Neuronal stem cell (in vitro differentiated cells): Measurements from ENCODE around the gene TMEM244.
A peak's percentile ranks its signal among the peaks of the same experiment; 100 is the strongest.
"Not testable (repeated sequence)": the region's sequence is repeated elsewhere in the genome, so short reads cannot be mapped to it uniquely, and the experiment has no call there.

ENCODE experiments used
- DNase-seq: peaks from one replicate; pipeline ENCODE4 v3.0.0-alpha.2; 2013; ENCODE audit warnings: low spot score
- H2AFZ ChIP-seq: one replicate; pipeline ENCODE4 v1.6.1; 2013; ENCODE audit warnings: mild to moderate bottlenecking, low read length, inconsistent platforms
- H2AK5ac ChIP-seq: 2 replicates; pipeline ENCODE4 v1.6.1; 2013; ENCODE audit warnings: low read depth, mild to moderate bottlenecking, inconsistent platforms, low read length, moderate library complexity, mixed read lengths
- H2BK120ac ChIP-seq: 2 replicates; pipeline ENCODE4 v1.6.1; 2013; ENCODE audit warnings: low read depth, mild to moderate bottlenecking, inconsistent platforms, low read length, moderate library complexity, mixed read lengths
- H2BK12ac ChIP-seq: one replicate; pipeline ENCODE4 v1.6.1; 2013; ENCODE audit warnings: low read length, inconsistent platforms
- H2BK15ac ChIP-seq: 2 replicates; pipeline ENCODE4 v1.6.1; 2013; ENCODE audit warnings: mild to moderate bottlenecking, low read length, inconsistent platforms, mixed read lengths
- H2BK5ac ChIP-seq: one replicate; pipeline ENCODE4 v1.6.1; 2013; ENCODE audit warnings: inconsistent platforms, mild to moderate bottlenecking, low read length, moderate library complexity
- H3K14ac ChIP-seq: one replicate; pipeline ENCODE4 v1.6.1; 2013; ENCODE audit warnings: low read length, inconsistent platforms
- H3K18ac ChIP-seq: 2 replicates; pipeline ENCODE4 v1.6.1; 2013; ENCODE audit warnings: low read length, inconsistent platforms
- H3K23ac ChIP-seq: 2 replicates; pipeline ENCODE4 v1.6.1; 2013; ENCODE audit warnings: low read depth, mild to moderate bottlenecking, mixed read lengths, low read length, inconsistent platforms; ENCODE audit not compliant: poor library complexity
- H3K27ac ChIP-seq: replicated peaks from 3 replicates; pipeline ENCODE4 v1.5.1; 2013; ENCODE audit warnings: low read length, inconsistent platforms
- H3K27me3 ChIP-seq, 3 experiments: 2 replicates each; pipeline ENCODE4 v1.6.1; 2013; ENCODE audit warnings: low read length in 3 of 3, mild to moderate bottlenecking in 2 of 3, inconsistent platforms in 1 of 3, low read depth in 1 of 3, mixed read lengths in 1 of 3, moderate library complexity in 1 of 3; ENCODE audit not compliant: control insufficient read depth in 3 of 3, insufficient read depth in 3 of 3
- H3K36me3 ChIP-seq, 2 donors: replicated peaks in 1 of 2; 2 replicates each; pipeline ENCODE4 v1.6.1; 2013; ENCODE audit warnings: low read length in 2 of 2; ENCODE audit not compliant: control insufficient read depth in 2 of 2, insufficient read depth in 2 of 2
- H3K4ac ChIP-seq: 2 replicates; pipeline ENCODE4 v1.6.1; 2013; ENCODE audit warnings: inconsistent platforms, mild to moderate bottlenecking, low read length, moderate library complexity
- H3K4me1 ChIP-seq, 2 donors: 1 replicate in 1 of 2; 2 replicates in 1 of 2; pipeline ENCODE4 v1.6.1; 2013; ENCODE audit warnings: low read length in 2 of 2, low read depth in 1 of 2; ENCODE audit not compliant: control insufficient read depth in 2 of 2, insufficient read depth in 1 of 2
- H3K4me2 ChIP-seq: one replicate; pipeline ENCODE4 v1.6.1; 2013; ENCODE audit warnings: mild to moderate bottlenecking, low read length, inconsistent platforms; ENCODE audit not compliant: insufficient read depth, poor library complexity, severe bottlenecking
- H3K4me3 ChIP-seq, 2 donors: 2 replicates each; pipeline ENCODE4 v1.5.1; 2013; ENCODE audit warnings: low read length in 2 of 2, mild to moderate bottlenecking in 2 of 2, inconsistent platforms in 1 of 2, moderate library complexity in 1 of 2
- H3K79me1 ChIP-seq: one replicate; pipeline ENCODE4 v1.6.1; 2013; ENCODE audit warnings: low read depth, mild to moderate bottlenecking, inconsistent platforms, low read length, moderate library complexity
- H3K9ac ChIP-seq: one replicate; pipeline ENCODE4 v1.6.1; 2013; ENCODE audit warnings: mild to moderate bottlenecking, low read depth, low read length, inconsistent platforms; ENCODE audit not compliant: poor library complexity
- H3K9me3 ChIP-seq, 2 donors: replicated peaks in 1 of 2; 2 replicates each; pipeline versions ENCODE3 to v1.6.1; 2013; ENCODE audit warnings: low read length in 2 of 2, mild to moderate bottlenecking in 2 of 2, inconsistent platforms in 1 of 2, low read depth in 1 of 2, mixed read lengths in 1 of 2, moderate library complexity in 1 of 2; ENCODE audit not compliant: control insufficient read depth in 2 of 2, insufficient read depth in 1 of 2
- H4K8ac ChIP-seq: one replicate; pipeline ENCODE4 v1.6.1; 2013; ENCODE audit warnings: low read depth, mild to moderate bottlenecking, inconsistent platforms, low read length, moderate library complexity
- H4K91ac ChIP-seq: one replicate; pipeline ENCODE4 v1.6.1; 2013; ENCODE audit warnings: low read length, low read depth, mild to moderate bottlenecking, inconsistent platforms; ENCODE audit not compliant: poor library complexity
- WGBS, 2 donors: extraction: QIAGEN DNeasy Blood & Tissue Kit; methylation state at CpG; one replicate each; pipeline ENCODE4 v1.1.7; 2013; ENCODE audit warnings: missing lambda C conversion rate in 2 of 2, mixed read lengths in 1 of 2; ENCODE audit not compliant: insufficient read length in 2 of 2, insufficient replicate concordance in 1 of 2; ENCODE audit errors: extremely low coverage in 2 of 2; 5-methylcytosine and 5-hydroxymethylcytosine counted together

The TMEM244 gene

DNA sequence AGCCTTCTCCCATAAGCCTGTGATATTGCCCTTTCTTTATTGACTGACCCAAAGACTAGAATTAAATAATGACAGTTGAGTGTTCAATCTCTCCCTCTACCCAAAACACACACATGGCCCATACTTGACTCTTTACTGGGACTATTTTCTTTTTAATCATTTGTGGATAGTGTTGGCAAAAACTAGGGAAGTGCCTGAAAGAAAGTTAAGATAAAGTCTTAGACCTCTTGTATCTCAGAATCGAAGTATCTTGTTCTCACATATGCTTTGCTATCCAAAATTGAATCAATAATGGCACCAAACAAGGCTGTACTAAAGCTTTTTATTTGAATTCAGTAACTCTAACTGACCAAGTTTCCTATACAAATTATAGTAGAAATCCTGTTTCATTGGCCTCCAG lies 19.0 kb downstream of the TMEM244 start:
- Histone ChIP-seq H4K91ac (no peak overlapping the region), H3K14ac (no peak overlapping the region), H3K18ac (no peak overlapping the region), H3K27ac (no peak overlapping the region), H2AFZ (no peak overlapping the region), H2BK5ac (no peak overlapping the region), H3K23ac (no peak overlapping the region), H3K27me3 (no peaks in the 10 kb centered on the region), H2AK5ac (no peak overlapping the region), H3K4me1 (no peaks in the 10 kb centered on the region), H3K9ac (no peak overlapping the region), H3K79me1 (no peaks in the 10 kb centered on the region), H3K4ac (no peak overlapping the region), H2BK120ac (no peak overlapping the region), H3K36me3 (no peaks in the 10 kb centered on the region), H2BK15ac (no peak overlapping the region), H3K9me3 (no peaks in the 10 kb centered on the region), H3K4me2 (no peak overlapping the region), H4K8ac (no peak overlapping the region), H2BK12ac (no peak overlapping the region), H3K4me3 (no peak overlapping the region)
- no CpG with 5 or more reads among the region's 1 CpG for WGBS, 2 donors
- DNase-seq, result no peak

DNA sequence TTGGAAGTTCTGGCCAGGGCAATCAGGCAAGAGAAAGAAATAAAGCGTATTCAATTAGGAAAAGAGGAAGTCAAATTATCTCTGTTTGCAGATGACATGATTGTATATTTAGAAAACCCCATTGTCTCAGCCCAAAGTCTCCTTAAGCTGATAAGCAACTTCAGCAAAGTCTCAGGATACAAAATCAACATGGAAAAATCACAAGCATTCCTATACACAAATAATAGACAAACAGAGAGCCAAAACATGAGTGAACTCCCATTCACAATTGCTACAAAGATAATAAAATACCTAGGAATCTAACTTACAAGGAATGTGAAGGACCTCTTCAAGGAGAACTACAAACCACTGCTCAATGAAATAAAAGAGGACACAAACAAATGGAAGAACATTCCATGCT lies 21.6 kb downstream of the TMEM244 start:
- not testable (repeated sequence) for H2BK15ac ChIP-seq, H3K23ac ChIP-seq, H4K91ac ChIP-seq, H2BK120ac ChIP-seq, H3K4me1 ChIP-seq, H2AK5ac ChIP-seq, H3K18ac ChIP-seq, H3K36me3 ChIP-seq, H3K9ac ChIP-seq, H3K4me3 ChIP-seq, H3K27me3 ChIP-seq, H3K4me2 ChIP-seq, H3K9me3 ChIP-seq, H3K4ac ChIP-seq, DNase-seq, H3K27ac ChIP-seq, H2BK5ac ChIP-seq, H2AFZ ChIP-seq, H4K8ac ChIP-seq, H3K14ac ChIP-seq, H3K79me1 ChIP-seq, H2BK12ac ChIP-seq
- WGBS, 2 donors, result no CpG with 5 or more reads among the region's 1 CpG

DNA sequence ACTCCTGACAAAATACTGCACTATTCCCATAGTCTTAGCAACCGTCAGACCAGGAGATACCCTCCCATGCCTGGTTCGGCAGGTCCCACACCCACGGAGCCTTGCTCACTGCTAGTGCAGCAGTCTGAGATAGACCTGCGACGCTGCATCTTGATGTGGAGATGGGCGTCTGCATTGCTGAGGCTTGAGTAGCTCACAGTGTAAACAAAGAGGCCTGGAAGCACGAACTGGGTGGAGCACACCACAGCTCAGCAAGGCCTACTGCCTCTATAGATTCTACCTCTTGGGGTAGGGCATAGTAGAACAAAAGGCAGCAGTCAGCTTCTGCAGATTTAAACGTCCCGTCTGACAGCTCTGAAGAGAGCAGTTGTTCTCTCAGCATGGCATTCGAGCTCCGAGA lies 25.4 kb downstream of the TMEM244 start:
- Histone ChIP-seq H3K4ac (no peak overlapping the region), H3K4me2 (no peak overlapping the region), H2BK15ac (no peak overlapping the region), H3K4me3 (no peak overlapping the region), H3K23ac (no peak overlapping the region), H3K9me3 (no peaks in the 10 kb centered on the region), H3K27ac (no peak overlapping the region), H3K79me1 (no peaks in the 10 kb centered on the region), H4K8ac (no peak overlapping the region), H2BK12ac (no peak overlapping the region), H3K14ac (no peak overlapping the region), H3K9ac (no peak overlapping the region), H3K18ac (no peak overlapping the region), H3K4me1 (no peaks in the 10 kb centered on the region), H3K36me3 (no peaks in the 10 kb centered on the region), H2AFZ (peak overlapping the region; percentile 56), H2AK5ac (no peak overlapping the region), H2BK120ac (no peak overlapping the region), H2BK5ac (no peak overlapping the region), H3K27me3 (no peaks in the 10 kb centered on the region), H4K91ac (no peak overlapping the region)
- DNase-seq, result no peak
- no CpG with 5 or more reads among the region's 11 CpGs for WGBS, 2 donors

DNA sequence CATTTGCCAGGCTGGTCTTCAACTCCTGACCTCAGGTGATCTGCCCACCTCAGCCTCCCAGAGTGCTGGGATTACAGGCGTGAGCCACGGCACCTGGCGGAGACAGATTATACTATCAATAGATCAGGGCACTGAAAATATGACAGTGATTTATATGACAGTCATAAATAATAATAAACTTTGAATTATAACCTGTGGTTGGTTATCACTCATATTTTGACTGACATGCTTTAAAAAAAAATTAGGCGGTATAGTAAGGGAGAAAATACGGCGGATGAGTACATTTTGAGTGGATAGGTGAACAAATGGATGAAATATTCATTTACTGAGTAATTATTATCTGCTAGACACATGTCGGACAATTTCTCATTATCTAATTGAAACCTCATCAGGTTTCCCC lies 28.8 kb downstream of the TMEM244 start:
- Histone ChIP-seq H3K27me3 (no peaks in the 10 kb centered on the region), H4K8ac (no peak overlapping the region), H3K4me2 (no peak overlapping the region), H3K4me1 (no peaks in the 10 kb centered on the region), H4K91ac (no peak overlapping the region), H3K18ac (no peak overlapping the region), H2BK15ac (no peak overlapping the region), H2AFZ (no peak overlapping the region), H3K27ac (no peak overlapping the region), H3K23ac (no peak overlapping the region), H2BK120ac (no peak overlapping the region), H3K14ac (no peak overlapping the region), H3K79me1 (no peaks in the 10 kb centered on the region), H3K4me3 (no peak overlapping the region), H3K9ac (no peak overlapping the region), H2AK5ac (no peak overlapping the region), H3K9me3 (no peaks in the 10 kb centered on the region), H3K36me3 (no peaks in the 10 kb centered on the region), H2BK5ac (no peak overlapping the region), H3K4ac (no peak overlapping the region), H2BK12ac (no peak overlapping the region)
- no peak for DNase-seq
- WGBS, 2 donors, result no CpG with 5 or more reads among the region's 7 CpGs
